Panc1 (cell line): ENCODE results near the gene CA10. TPM values are rescaled to one million over a fixed set of nuclear protein-coding genes. Genes with fewer than 3 reads are reported as not detected.

ENCODE experiments used
- ATAC-seq: fragments of 200-7000 bp; cut with Tn5 transposase; 2 replicates; pipeline ENCODE4 v1.9.1; 2020; ENCODE audit warnings: mild to moderate bottlenecking, moderate library complexity
- BruUV-seq: library from RNA; stranded (reverse); fragments of 400-500 nt; replicated peaks from 2 replicates; lab custom pipeline; 2021; lab: Mats Ljungman, UMichigan
- CTCF ChIA-PET: fragments of 300-600 bp; sonication (Branson Sonifier 250); formaldehyde crosslinking; loops from one replicate; lab custom pipeline; 2022; ENCODE audit warnings: antibody characterized with exemption; lab: Charles Lee
- POLR2A ChIA-PET: fragments of 300-600 bp; sonication (Branson Sonifier 250); formaldehyde crosslinking; loops from one replicate; lab custom pipeline; 2022; ENCODE audit warnings: antibody characterized with exemption; lab: Charles Lee
- DNase-seq: peaks from one replicate; pipeline ENCODE4 v3.0.0-alpha.2; 2010; ENCODE audit warnings: low read depth, low spot score
- H3K27ac ChIP-seq: 2 replicates; pipeline ENCODE4 v1.5.1; 2011; ENCODE audit warnings: mild to moderate bottlenecking, low read length, inconsistent platforms
- H3K27me3 ChIP-seq: fragments of 200-500 bp; sonication (Bioruptor generic); 2 replicates; pipeline ENCODE4 v1.6.0; 2014; ENCODE audit warnings: low read length, inconsistent platforms; ENCODE audit not compliant: control insufficient read depth, insufficient read depth
- H3K36me3 ChIP-seq: fragments of 200-500 bp; sonication (Bioruptor generic); 2 replicates; pipeline ENCODE4 v1.5.1; 2014; ENCODE audit warnings: inconsistent platforms, mild to moderate bottlenecking, low read length, moderate library complexity; ENCODE audit not compliant: control insufficient read depth, insufficient read depth
- H3K4me1 ChIP-seq: 2 replicates; pipeline ENCODE4 v1.5.1; 2011; ENCODE audit warnings: inconsistent platforms, mild to moderate bottlenecking, low read length, moderate library complexity; ENCODE audit not compliant: control insufficient read depth, insufficient read depth
- H3K4me3 ChIP-seq, 2 experiments: 2 replicates each; pipeline ENCODE4 v1.5.1; 2011 to 2012; ENCODE audit warnings: low read depth in 2 of 2, low read length in 2 of 2, mild to moderate bottlenecking in 2 of 2, inconsistent platforms in 1 of 2, moderate library complexity in 1 of 2
- H3K9me3 ChIP-seq: fragments of 200-500 bp; sonication (Bioruptor generic); 2 replicates; pipeline ENCODE4 v1.5.1; 2014; ENCODE audit warnings: low read depth, mild to moderate bottlenecking, inconsistent platforms, low read length, moderate library complexity; ENCODE audit not compliant: control insufficient read depth, insufficient read depth
- POLR2AphosphoS5 ChIP-seq: IDR thresholded peaks from 2 replicates; pipeline ENCODE4 v1.6.1; 2012; ENCODE audit warnings: mild to moderate bottlenecking, low read depth, low read length, moderate library complexity
- SIN3A ChIP-seq: IDR thresholded peaks from 2 replicates; pipeline ENCODE4 v1.6.1; 2012; ENCODE audit warnings: low read depth, mild to moderate bottlenecking, low read length, moderate library complexity, borderline replicate concordance; ENCODE audit not compliant: insufficient read depth
- TCF7L2 ChIP-seq: IDR thresholded peaks from 2 replicates; pipeline ENCODE4 v1.6.1; 2011; ENCODE audit warnings: mild to moderate bottlenecking, low read depth, low read length, inconsistent platforms
- in situ Hi-C: cut with HindIII; loops from 2 replicates; pipeline ENCODE4 v1.10.0; 2016; ENCODE audit warnings: low sequenced_read_pairs, low pct_unique_long_range_greater_than_20kb
- intact Hi-C: fragments of 100-400 bp; cut with micrococcal nuclease; formaldehyde crosslinking; loops from one replicate; pipeline ENCODE4 v1.10.0; 2022; ENCODE audit not compliant: unreplicated experiment
- total RNA-seq: library from RNA; stranded (reverse); gene quantifications from one replicate; pipeline ENCODE4 v1.2.1, GENCODE V29; 2021; ENCODE audit not compliant: unreplicated experiment
- TF ChIP-seq, protein P1 (sequence below): fragments of 450-650 bp; IDR thresholded peaks from 2 replicates; pipeline ENCODE4 v1.5.1; 2017; ENCODE audit warnings: mild to moderate bottlenecking
- TF ChIP-seq, protein P2 (sequence below), 2 experiments: IDR thresholded peaks; 2 replicates each; pipeline ENCODE4 v1.6.1; 2011 to 2012; ENCODE audit warnings: low read depth in 2 of 2, control low read depth in 1 of 2, low read length in 1 of 2, mild to moderate bottlenecking in 1 of 2, moderate library complexity in 1 of 2; ENCODE audit not compliant: insufficient read depth in 1 of 2

The CA10 gene
- total RNA-seq, 1 experiment from 2014 or later = not detected

GRCh38 chr17:51813784-51814174 lies 344.7 kb downstream of the CA10 start:
- intact Hi-C loops = no loop called here

DNA sequence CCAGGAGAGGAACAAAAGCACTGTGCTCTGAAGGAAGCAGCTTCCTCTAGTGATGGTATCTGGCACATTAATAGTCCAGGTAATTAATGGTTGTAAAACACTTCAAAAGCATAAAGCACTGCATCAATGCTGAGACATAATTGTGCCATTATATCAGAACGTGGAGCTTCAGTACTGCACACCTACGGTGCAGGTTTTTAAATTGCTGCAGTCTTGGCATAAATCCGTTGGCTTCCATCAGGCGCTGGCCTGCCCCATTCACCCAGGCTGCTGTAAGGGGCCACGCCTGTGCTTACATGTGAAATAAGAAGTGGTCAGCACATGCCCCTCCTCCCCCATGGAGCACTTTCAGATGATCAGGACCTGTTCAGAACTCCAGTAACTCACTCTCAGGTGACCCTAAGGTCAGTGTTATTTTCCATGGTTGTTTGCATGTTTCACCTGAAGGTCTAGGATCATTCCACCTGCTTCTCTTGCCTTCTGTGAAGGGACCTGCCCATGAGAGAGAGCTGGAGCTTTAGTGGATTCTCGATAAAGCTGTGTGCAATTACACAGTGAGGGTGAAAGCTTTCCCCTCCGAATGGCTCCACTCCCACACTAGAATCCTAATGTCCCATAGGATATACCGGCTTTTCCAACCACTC lies 345.3 kb downstream of the CA10 start:
- H3K27ac ChIP-seq = no peak overlapping the region
- intact Hi-C loops = no loop called here
- ChIA-PET CTCF (no interaction called here), POLR2A (no interaction called here)
- no peak for ATAC-seq
- no peaks in the 10 kb centered on the region for H3K9me3 ChIP-seq
- BruUV-seq = no TSS peak
- no peak overlapping the region for H3K4me3 ChIP-seq
- no peaks in the 10 kb centered on the region; the same call in 1 of the 2 replicates for H3K27me3 ChIP-seq
- in situ Hi-C loops = no loop called here
- H3K4me1 ChIP-seq = no peaks in the 10 kb centered on the region
- no peak for DNase-seq
- TF ChIP-seq, protein P1, sequence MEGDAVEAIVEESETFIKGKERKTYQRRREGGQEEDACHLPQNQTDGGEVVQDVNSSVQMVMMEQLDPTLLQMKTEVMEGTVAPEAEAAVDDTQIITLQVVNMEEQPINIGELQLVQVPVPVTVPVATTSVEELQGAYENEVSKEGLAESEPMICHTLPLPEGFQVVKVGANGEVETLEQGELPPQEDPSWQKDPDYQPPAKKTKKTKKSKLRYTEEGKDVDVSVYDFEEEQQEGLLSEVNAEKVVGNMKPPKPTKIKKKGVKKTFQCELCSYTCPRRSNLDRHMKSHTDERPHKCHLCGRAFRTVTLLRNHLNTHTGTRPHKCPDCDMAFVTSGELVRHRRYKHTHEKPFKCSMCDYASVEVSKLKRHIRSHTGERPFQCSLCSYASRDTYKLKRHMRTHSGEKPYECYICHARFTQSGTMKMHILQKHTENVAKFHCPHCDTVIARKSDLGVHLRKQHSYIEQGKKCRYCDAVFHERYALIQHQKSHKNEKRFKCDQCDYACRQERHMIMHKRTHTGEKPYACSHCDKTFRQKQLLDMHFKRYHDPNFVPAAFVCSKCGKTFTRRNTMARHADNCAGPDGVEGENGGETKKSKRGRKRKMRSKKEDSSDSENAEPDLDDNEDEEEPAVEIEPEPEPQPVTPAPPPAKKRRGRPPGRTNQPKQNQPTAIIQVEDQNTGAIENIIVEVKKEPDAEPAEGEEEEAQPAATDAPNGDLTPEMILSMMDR = no peak
- TF ChIP-seq, protein P2, sequence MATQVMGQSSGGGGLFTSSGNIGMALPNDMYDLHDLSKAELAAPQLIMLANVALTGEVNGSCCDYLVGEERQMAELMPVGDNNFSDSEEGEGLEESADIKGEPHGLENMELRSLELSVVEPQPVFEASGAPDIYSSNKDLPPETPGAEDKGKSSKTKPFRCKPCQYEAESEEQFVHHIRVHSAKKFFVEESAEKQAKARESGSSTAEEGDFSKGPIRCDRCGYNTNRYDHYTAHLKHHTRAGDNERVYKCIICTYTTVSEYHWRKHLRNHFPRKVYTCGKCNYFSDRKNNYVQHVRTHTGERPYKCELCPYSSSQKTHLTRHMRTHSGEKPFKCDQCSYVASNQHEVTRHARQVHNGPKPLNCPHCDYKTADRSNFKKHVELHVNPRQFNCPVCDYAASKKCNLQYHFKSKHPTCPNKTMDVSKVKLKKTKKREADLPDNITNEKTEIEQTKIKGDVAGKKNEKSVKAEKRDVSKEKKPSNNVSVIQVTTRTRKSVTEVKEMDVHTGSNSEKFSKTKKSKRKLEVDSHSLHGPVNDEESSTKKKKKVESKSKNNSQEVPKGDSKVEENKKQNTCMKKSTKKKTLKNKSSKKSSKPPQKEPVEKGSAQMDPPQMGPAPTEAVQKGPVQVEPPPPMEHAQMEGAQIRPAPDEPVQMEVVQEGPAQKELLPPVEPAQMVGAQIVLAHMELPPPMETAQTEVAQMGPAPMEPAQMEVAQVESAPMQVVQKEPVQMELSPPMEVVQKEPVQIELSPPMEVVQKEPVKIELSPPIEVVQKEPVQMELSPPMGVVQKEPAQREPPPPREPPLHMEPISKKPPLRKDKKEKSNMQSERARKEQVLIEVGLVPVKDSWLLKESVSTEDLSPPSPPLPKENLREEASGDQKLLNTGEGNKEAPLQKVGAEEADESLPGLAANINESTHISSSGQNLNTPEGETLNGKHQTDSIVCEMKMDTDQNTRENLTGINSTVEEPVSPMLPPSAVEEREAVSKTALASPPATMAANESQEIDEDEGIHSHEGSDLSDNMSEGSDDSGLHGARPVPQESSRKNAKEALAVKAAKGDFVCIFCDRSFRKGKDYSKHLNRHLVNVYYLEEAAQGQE (IDR thresholded peaks at IDR 0.05; ENCODE audit: insufficient read depth in 1 of 2, low read depth in 2 of 2, low read length in 1 of 2) = no peak
- no peak for TF ChIP-seq POLR2AphosphoS5
- no peak for TF ChIP-seq SIN3A
- TF ChIP-seq TCF7L2 = no peak
- no peaks in the 10 kb centered on the region for H3K36me3 ChIP-seq

More at GRCh38 chr17:51813784-51814174, 344.7 kb downstream of the CA10 start:
- ATAC-seq (no peak), DNase-seq (no peak)
- Histone ChIP-seq H3K9me3 (no peaks in the 10 kb centered on the region), H3K4me3 (no peak overlapping the region), H3K4me1 (no peaks in the 10 kb centered on the region), H3K36me3 (no peaks in the 10 kb centered on the region), H3K27me3 (no peaks in the 10 kb centered on the region; the same call in 1 of the 2 replicates), H3K27ac (no peak overlapping the region)
- BruUV-seq = no TSS peak
- in situ Hi-C loops = no loop called here
- no peak for TF ChIP-seq POLR2AphosphoS5
- no peak for TF ChIP-seq TCF7L2
- no peak for TF ChIP-seq SIN3A
- TF ChIP-seq, protein P2 (IDR thresholded peaks at IDR 0.05; ENCODE audit: insufficient read depth in 1 of 2, low read depth in 2 of 2, low read length in 1 of 2) = no peak
- TF ChIP-seq, protein P1 = no peak
- CTCF ChIA-PET = no interaction called here
- POLR2A ChIA-PET = no interaction called here
